T-helper 2 cell (primary cell): Measurements from ENCODE around the gene CD46.

ENCODE experiments used
- DNase-seq, 5 experiments: peaks; one replicate each; pipeline versions ENCODE4 v3.0.0 to v3.0.0-alpha.2; 2012 to 2022

Gene CD46

GRCh38 chr1:207815913-207816291, 64.0 kb downstream of the CD46 start:
- peak in 1 of 5 experiments; percentile 57 for DNase-seq

- no peak for DNase-seq
Measured at GRCh38 chr1:207817166-207817565, 65.3 kb downstream of the CD46 start.

- no peak for DNase-seq
Measured at GRCh38 chr1:207817778-207818751, 66.2 kb downstream of the CD46 start.

- DNase-seq: no peak
Measured at GRCh38 chr1:207818971-207819451, 67.2 kb downstream of the CD46 start.

GRCh38 chr1:207820568-207821463, 69.0 kb downstream of the CD46 start:
- no peak for DNase-seq

- DNase-seq: no peak
Measured at GRCh38 chr1:207821464-207822045, 69.7 kb downstream of the CD46 start.

GRCh38 chr1:207822124-207822601, 70.3 kb downstream of the CD46 start:
- no peak for DNase-seq

- peak in 4 of 5 experiments; percentile 9 to 79 (median 53) for DNase-seq
Measured at GRCh38 chr1:207822602-207823451, 71.0 kb downstream of the CD46 start.

GRCh38 chr1:207823531-207823879, 71.7 kb downstream of the CD46 start:
- no peak for DNase-seq

GRCh38 chr1:207823880-207824566, 72.2 kb downstream of the CD46 start:
- DNase-seq: peak in 4 of 5 experiments; percentile 36 to 97 (median 63)

GRCh38 chr1:207824691-207825408, 73.0 kb downstream of the CD46 start:
- DNase-seq: peak in 1 of 5 experiments; percentile 84

- DNase-seq: no peak
Measured at GRCh38 chr1:207825409-207825695, 73.5 kb downstream of the CD46 start.

GRCh38 chr1:207825719-207826556, 74.1 kb downstream of the CD46 start:
- peak in 4 of 5 experiments; percentile 65 to 99 (median 78) for DNase-seq

GRCh38 chr1:207826557-207827487, 75.0 kb downstream of the CD46 start:
- DNase-seq: no peak

GRCh38 chr1:207827488-207827830, 75.6 kb downstream of the CD46 start:
- DNase-seq: no peak

- no peak for DNase-seq
Measured at GRCh38 chr1:207828046-207828445, 76.2 kb downstream of the CD46 start.

- peak in 4 of 5 experiments; percentile 38 to 69 (median 44) for DNase-seq
Measured at GRCh38 chr1:207828485-207829158, 76.8 kb downstream of the CD46 start.

GRCh38 chr1:207829576-207829975, 77.7 kb downstream of the CD46 start:
- DNase-seq: no peak
